Measurements from ENCODE around the gene RAB8B.

RAB8B gene

GRCh38 chr15:63188926-63189871, at the start of gene RAB8B:
Gene RAB8B, plus strand, starts transcription at chr15:63189606. Its CDS starts 19 bp downstream, at chr15:63189625.
- peak; percentile 96 for DNase-seq

- DNase-seq, result no peak
Observed at GRCh38 chr15:63140936-63141335, 48.5 kb upstream of the RAB8B start.

DNA sequence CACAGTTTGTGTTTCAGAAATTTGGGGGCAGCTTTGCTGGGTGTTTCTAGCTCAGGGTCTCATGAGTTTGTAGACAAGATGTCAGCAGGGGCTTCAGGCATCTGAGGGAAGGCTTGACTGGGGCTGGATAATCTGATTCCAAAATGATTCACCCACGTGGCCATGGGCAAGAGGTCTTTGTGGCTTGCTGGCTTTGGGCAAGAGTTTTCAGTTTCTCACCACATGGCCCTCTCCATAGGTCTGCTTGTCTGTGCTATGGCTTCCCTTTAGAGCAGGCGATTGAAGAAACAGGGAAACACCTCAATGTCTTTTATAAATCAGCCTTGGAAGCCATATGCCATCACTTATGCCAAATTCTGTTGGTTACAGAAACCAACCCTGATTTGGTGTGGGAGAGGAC, 44.0 kb upstream of the RAB8B start:
- DNase-seq, result no peak

DNA sequence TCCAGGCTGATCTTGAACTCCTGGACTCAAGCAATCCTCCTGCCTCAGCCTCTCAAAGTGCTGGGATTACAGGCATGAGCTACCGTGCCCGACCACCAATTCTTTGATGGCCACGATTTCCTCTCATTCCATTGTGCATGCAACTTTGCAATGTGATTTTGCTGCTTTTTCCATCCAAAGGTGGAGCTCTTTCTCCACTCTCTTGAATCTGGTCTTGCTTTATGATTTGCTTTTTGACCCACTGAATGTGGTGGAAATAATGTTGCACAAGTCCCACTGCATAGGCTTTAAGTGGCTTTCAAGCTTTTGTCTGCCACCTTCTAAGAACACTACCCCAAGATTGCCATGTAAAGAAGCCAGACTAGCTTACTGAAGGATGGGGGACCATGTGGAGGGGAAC, 42.7 kb upstream of the RAB8B start:
- no peak for DNase-seq

DNA sequence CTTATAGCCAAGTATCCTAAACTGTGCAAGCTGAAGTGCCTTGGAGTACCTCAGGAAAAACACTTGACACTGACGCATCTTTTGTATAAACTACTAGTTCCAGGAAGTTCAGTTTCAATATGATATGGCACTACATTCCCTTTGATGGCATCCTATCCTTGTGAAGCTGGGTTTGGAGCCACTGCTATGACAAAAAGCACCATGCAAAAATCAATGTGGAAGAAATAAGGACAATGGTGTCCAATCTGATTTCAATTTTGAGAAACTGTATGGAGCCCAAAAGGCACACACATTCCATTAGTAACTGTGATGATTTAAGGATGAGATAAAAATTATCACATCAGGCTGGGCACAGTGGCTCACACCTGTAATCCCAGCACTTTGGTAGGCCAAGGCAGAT, 37.7 kb upstream of the RAB8B start:
- no peak for DNase-seq

DNA sequence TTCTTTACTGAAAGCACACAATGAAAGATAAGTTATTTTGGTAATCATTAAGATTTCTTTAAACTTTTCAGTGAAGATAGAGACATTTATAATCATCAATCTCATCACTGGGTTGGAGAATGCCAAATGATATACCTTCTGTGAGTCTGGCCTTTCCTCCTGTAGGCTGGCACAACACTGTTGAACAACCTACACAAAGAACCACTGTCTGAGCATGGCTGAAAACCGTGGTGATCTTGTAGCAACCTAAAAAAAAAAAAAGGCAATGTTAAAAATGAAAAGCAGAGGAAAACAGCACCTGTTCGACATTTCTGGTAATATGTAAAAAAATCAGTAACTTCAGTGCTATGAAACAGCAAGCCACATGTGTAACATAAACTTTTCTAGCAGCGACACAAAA, 33.9 kb upstream of the RAB8B start:
- DNase-seq, result no peak

DNA sequence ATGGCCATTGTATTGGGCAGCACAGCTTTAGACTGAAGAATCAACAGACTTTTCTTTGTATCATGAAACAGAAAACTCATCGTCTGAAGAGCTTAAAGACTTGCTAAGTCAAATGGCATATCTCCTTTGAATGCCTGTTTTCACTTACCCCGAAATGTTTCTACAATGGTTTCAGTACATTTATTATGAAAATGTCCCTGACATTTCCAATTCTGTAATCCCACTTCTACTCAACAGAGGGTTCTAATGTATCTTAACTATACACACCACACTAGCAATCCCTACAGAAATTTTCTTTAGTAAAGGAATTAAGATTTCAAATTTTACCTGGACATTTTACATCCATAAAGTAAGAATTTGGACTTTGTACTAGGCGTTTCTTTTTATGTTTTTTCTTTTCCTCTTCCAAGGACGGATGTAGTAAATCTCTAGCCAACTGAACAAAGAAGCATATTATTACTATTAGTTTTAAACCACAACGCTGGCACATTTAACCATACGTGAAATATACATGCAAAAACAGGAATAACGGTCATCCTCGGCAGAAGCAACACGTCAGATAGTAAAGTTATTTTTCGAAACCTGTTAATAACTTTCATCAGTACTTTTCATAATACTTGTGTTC, 33.2 kb upstream of the RAB8B start:
- no peak for DNase-seq

DNA sequence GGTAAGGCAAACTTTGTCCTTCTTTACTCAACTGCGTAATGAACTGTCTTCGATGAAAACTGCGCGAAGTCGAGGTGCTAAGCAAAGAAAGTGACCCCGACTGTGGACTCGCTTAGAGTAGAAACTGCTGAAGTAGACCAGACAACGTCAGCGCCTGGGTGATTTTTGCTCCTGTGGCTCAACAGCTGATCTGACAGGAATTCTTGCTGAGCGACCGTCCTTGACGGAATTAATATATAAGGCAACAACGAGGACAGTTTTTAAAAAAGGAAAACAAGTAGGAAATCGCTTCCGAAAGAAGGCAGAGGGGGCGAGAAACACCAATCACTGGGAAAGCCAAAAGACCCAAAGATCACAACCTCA, 32.7 kb upstream of the RAB8B start:
- DNase-seq, result peak; percentile 26

GRCh38 chr15:63157118-63157843, 32.1 kb upstream of the RAB8B start, which contains the start of gene RPS27L:
Gene RPS27L, minus strand, starts transcription at chr15:63157477. Its CDS starts 72 bp downstream, at chr15:63157405.
- peak; percentile 88 for DNase-seq

GRCh38 chr15:63157891-63158431, 31.4 kb upstream of the RAB8B start:
- peak; percentile 30 for DNase-seq

- no peak for DNase-seq
Observed at GRCh38 chr15:63160638-63161037, 28.8 kb upstream of the RAB8B start.

- no peak for DNase-seq
Observed at GRCh38 chr15:63163217-63163616, 26.2 kb upstream of the RAB8B start.

GRCh38 chr15:63165166-63165859, 24.1 kb upstream of the RAB8B start:
- DNase-seq, result no peak

DNA sequence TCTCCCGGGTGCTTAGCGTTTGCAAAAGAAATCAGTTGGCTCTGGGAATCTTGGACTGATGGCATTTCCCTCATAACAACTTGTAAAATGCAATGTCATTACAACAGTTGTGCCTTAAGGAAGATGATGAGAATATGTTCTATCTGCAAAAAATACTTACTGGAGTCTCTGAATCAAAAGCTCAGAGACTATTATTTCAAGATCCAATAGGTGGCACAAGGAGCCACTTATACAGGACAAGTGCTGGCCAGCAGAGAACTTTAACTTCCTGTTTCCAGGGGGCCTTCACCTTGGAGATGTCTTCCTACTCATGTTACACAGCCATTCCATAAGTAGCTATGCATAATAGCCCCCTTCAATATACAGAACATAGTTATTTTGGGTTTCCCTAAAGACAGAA, 23.2 kb upstream of the RAB8B start:
- DNase-seq, result no peak

- DNase-seq, result no peak
Observed at GRCh38 chr15:63169788-63170187, 19.6 kb upstream of the RAB8B start.

DNA sequence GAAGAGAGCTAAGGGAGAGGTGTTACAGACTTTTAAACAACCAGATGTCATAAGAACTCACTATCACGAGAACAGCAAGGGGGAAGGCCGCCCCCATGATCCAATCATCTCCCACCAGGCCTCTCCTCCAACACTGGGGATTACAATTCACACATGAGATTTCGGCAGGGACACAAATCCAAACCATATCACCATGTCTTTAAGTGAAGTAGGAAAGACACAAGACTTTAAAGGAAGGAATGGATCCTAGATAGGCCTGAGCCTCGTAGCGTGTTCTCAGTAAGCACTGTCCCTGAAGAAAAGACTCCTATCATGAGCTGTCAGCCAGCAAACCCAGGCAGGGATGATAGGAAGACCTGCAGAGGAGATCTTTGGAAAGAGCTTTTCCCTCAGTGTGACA, 17.0 kb upstream of the RAB8B start:
- no peak for DNase-seq

DNA sequence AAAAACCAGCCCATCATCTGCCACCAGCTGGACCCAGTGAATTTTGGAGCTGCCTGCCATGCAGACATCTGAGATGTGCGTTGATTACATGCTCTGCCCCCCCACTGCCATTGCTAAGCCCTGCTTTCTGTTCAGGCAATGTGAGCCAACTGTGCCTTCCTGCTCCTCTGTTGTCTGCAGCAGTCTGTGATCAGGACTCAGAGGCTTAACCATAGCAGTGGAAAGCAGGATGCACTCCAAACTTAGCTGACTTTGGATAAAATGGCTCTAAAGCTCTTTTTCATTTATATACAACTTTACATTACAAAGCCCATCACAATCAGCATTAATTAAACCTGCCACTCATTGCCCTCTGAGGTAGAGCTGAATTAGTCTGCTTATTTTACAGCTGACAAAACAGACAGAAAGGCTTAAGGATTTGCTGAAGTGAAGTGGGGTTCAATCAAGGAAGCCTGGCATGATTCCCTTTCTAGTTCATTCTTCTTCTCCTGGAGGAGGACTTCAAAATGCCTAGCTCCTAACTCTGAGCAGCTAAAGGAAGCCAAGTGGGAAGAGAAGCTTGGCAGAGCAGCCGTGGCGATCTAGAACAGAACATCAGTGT, 16.5 kb upstream of the RAB8B start:
- DNase-seq, result no peak

- DNase-seq, result no peak
Observed at GRCh38 chr15:63176302-63176701, 13.1 kb upstream of the RAB8B start.

DNA sequence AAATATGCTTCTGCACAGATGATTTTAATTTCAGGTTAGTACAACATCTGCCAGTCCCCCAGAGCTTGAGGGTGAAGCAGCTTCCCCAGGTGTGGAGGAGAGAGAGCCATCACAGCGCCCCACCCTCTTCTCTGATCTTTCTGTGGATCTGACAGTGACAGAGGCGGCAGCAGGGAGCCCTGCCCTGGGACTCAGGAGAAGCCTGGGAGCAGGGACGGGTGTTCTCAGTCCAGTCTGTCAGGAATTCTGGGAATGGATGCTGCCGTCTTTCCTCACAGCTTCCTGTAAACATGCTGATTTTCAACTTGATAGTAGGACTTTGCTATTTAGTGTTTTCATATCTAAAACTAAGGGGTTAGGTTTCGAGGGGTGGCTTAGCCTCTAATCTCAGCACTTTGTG, 11.4 kb upstream of the RAB8B start:
- DNase-seq, result peak; percentile 61

DNA sequence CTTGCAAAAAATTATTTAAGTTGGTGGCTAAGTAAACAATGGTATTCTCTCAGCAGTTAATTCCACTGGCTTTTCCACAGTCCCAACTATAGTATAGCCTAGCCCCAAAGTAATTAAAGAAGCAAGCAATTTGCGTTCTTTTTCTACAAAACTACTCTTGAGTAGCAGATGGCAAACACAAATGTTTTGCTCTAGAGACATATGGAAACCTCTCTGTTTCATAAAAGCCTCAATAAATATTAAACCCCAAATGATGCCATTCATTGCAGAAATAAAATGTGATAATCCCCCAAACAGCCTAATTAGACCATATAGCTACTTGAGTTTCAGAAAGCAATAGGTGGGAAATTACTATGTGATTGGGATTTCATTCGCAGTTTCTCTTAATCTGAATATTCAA, 8.7 kb upstream of the RAB8B start:
- DNase-seq, result no peak

DNA sequence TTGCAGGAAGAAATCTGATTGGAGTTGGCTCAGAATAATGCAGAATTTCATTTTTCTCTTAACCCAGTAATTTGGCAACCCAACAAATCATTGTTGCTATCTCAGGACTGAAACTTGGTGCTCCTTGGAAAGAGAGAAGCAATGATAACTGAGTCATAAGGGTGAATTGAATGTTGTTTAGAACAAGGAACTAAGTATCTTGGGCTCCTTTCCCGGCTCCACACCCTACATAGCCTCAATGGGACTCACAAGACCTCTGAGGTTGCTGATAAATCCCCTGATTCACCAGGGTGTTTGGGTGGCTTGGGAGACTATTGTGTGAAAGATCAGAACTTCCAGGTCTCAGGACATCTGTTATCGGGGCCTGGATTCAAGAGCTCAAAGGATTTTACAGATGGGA, 7.8 kb upstream of the RAB8B start:
- no peak for DNase-seq

- no peak for DNase-seq
Observed at GRCh38 chr15:63185206-63185605, 4.2 kb upstream of the RAB8B start.
